Transverse colon (tissue), 4 donors: ENCODE results near the gene BORCS5. TPM values are rescaled to one million over a fixed set of nuclear protein-coding genes. Genes with fewer than 3 reads are reported as not detected.

Source experiments
- DNase-seq: peaks from one replicate; pipeline ENCODE4 v3.0.0-alpha.2; 2019
- H3K27ac ChIP-seq, 4 donors: fragments of 200-600 bp; sonication (generic); 2 replicates each; pipeline ENCODE4 v1.5.1; 2016 to 2018; ENCODE audit warnings: inconsistent platforms in 4 of 4
- H3K27me3 ChIP-seq: fragments of 200-600 bp; sonication (generic); 2 replicates; pipeline ENCODE4 v1.5.1; 2017; ENCODE audit warnings: inconsistent platforms
- H3K36me3 ChIP-seq, 4 donors: fragments of 200-600 bp; sonication (generic); 2 replicates each; pipeline ENCODE4 v1.5.1; 2017 to 2019; ENCODE audit warnings: inconsistent platforms in 4 of 4
- H3K4me1 ChIP-seq, 4 donors: fragments of 200-600 bp; sonication (generic); 2 replicates each; pipeline ENCODE4 v1.5.1; 2017 to 2020; ENCODE audit warnings: inconsistent platforms in 4 of 4
- H3K4me3 ChIP-seq, 4 donors: fragments of 200-600 bp; sonication (generic); 1 replicate in 1 of 4; 2 replicates in 3 of 4; pipeline versions ENCODE4 v1.5.1 to v1.6.1; 2017 to 2019; ENCODE audit warnings: inconsistent platforms in 4 of 4
- H3K9me3 ChIP-seq, 2 donors: fragments of 200-600 bp; sonication (generic); 2 replicates each; pipeline ENCODE4 v1.5.1; 2017 to 2019; ENCODE audit warnings: inconsistent platforms in 2 of 2
- CTCF ChIP-seq, 5 experiments: fragments of 200-600 bp in 3 of 5; fragments of 450-650 bp in 2 of 5; sonication (generic) in 3 of 5; IDR thresholded peaks; 1 replicate in 2 of 5; 2 replicates in 3 of 5; pipeline ENCODE4 v1.5.1; 2016 to 2017; ENCODE audit warnings: antibody characterized with exemption in 5 of 5, inconsistent platforms in 3 of 5, mild to moderate bottlenecking in 2 of 5, moderate library complexity in 1 of 5
- EP300 ChIP-seq: sonication (generic); formaldehyde crosslinking; IDR thresholded peaks from one replicate; pipeline ENCODE4 v1.6.1; 2017; ENCODE audit warnings: antibody characterized with exemption, low read depth
- POLR2A ChIP-seq: fragments of 450-650 bp; IDR thresholded peaks from one replicate; pipeline ENCODE4 v1.6.1; 2016; ENCODE audit warnings: antibody characterized with exemption, mild to moderate bottlenecking, moderate library complexity
- POLR2AphosphoS5 ChIP-seq, 3 donors: sonication (generic); formaldehyde crosslinking; IDR thresholded peaks; one replicate each; pipeline ENCODE4 v1.6.1; 2016; ENCODE audit warnings: antibody characterized with exemption in 3 of 3
- WGBS, 2 donors: methylation state at CpG; one replicate each; pipeline ENCODE4 v1.1.5; 2018; ENCODE audit warnings: low coverage in 1 of 2; 5-methylcytosine and 5-hydroxymethylcytosine counted together
- in situ Hi-C, 4 donors: fragments of 200-750 bp; cut with MboI; loops; one replicate each; pipeline versions ENCODE4 v1.15.0 to v1.15.1; 2017; ENCODE audit warnings: low sequenced_read_pairs in 3 of 4, low pct_ligation_motif_present in 1 of 4, low pct_unique_long_range_greater_than_20kb in 1 of 4
- intact Hi-C: fragments of 100-400 bp; cut with DNase I; formaldehyde crosslinking; loops from one replicate; pipeline ENCODE4 v1.15.1; 2023; ENCODE audit warnings: low total_unique reads
- total RNA-seq, 4 donors: library from RNA; depleted of rRNA; stranded (reverse); fragments of >200 nt; gene quantifications; one replicate each; pipeline ENCODE4 v1.1.0, GENCODE V29; 2016

Gene BORCS5
- total RNA-seq, 4 donors from 2014 or later = 8.5 to 52.7 (median 21.3) TPM

GRCh38 chr12:12403264-12404248 lies 46.7 kb downstream of the BORCS5 start:
- Histone ChIP-seq H3K36me3 (no peaks in the 10 kb centered on the region), H3K4me1 (peaks cover 22 to 49% (median 32%) of the 10 kb centered on the region in 4 donors), H3K27me3 (no peaks in the 10 kb centered on the region), H3K4me3 (no peak overlapping the region), H3K9me3 (no peaks in the 10 kb centered on the region), H3K27ac (peak overlapping the region; percentile 60 to 87 (median 83))
- intact Hi-C loops (no loop called here), in situ Hi-C loops (no loop called here)
- TF ChIP-seq POLR2AphosphoS5 (IDR thresholded peaks at IDR 0.05) = peak in 2 of 3 donors; percentile 41 to 87
- TF ChIP-seq CTCF (IDR thresholded peaks at IDR 0.05) = no peak
- 43 to 47% methylated on average over 9 of the region's 9 CpGs for WGBS, 2 donors
- DNase-seq = peak; percentile 54

- Histone ChIP-seq H3K4me1 (peaks cover 22 to 49% (median 32%) of the 10 kb centered on the region in 4 donors), H3K27ac (peak overlapping the region; percentile 60 to 87 (median 83)), H3K27me3 (no peaks in the 10 kb centered on the region), H3K9me3 (no peaks in the 10 kb centered on the region), H3K4me3 (no peak overlapping the region), H3K36me3 (no peaks in the 10 kb centered on the region)
- TF ChIP-seq CTCF (IDR thresholded peaks at IDR 0.05) (no peak), POLR2A (no peak), POLR2AphosphoS5 (IDR thresholded peaks at IDR 0.05) (no peak), EP300 (no peak)
- in situ Hi-C loops (no loop called here), intact Hi-C loops (no loop called here)
- DNase-seq = no peak
- WGBS, 2 donors = 50 to 69% methylated on average over 1 of the region's 1 CpG
These were observed 47.4 kb downstream of the BORCS5 start for GRCh38 chr12:12404297-12404696.

- DNase-seq = peak; percentile 77
- 48 to 62% methylated on average over 1 to 5 of the region's 5 CpGs for WGBS, 2 donors
- H3K27me3 ChIP-seq = no peaks in the 10 kb centered on the region
- TF ChIP-seq EP300 = no peak
- TF ChIP-seq POLR2AphosphoS5 (IDR thresholded peaks at IDR 0.05) = peak in 2 of 3 donors; percentile 19 to 63
- no peak overlapping the region for H3K4me3 ChIP-seq
- intact Hi-C loops = no loop called here
- peak overlapping the region; percentile 57 to 87 (median 83) for H3K27ac ChIP-seq
- no peaks in the 10 kb centered on the region for H3K36me3 ChIP-seq
- peaks cover 22 to 49% (median 32%) of the 10 kb centered on the region in 4 donors for H3K4me1 ChIP-seq
- no peaks in the 10 kb centered on the region for H3K9me3 ChIP-seq
- in situ Hi-C loops = no loop called here
These were observed 49.0 kb downstream of the BORCS5 start for GRCh38 chr12:12405882-12406281.

- H3K36me3 ChIP-seq = no peaks in the 10 kb centered on the region
- peak overlapping the region in 3 of 4 donors; percentile 1 to 87 (median 85) for H3K27ac ChIP-seq
- peaks cover 22 to 51% (median 32%) of the 10 kb centered on the region in 4 donors for H3K4me1 ChIP-seq
- H3K4me3 ChIP-seq = no peak overlapping the region
- H3K9me3 ChIP-seq = no peaks in the 10 kb centered on the region
- H3K27me3 ChIP-seq = no peaks in the 10 kb centered on the region
- in situ Hi-C loops (no loop called here), intact Hi-C loops (no loop called here)
- no peak for DNase-seq
- TF ChIP-seq CTCF (IDR thresholded peaks at IDR 0.05) (no peak), POLR2AphosphoS5 (IDR thresholded peaks at IDR 0.05) (no peak), POLR2A (no peak), EP300 (no peak)
These were observed 49.9 kb downstream of the BORCS5 start for GRCh38 chr12:12406762-12407161.
